Coronary artery (tissue), 2 donors: ENCODE measurements around the gene FUBP3.
"Not testable (repeated sequence)": the region's sequence is repeated elsewhere in the genome, so short reads cannot be mapped to it uniquely, and the experiment has no call there.

Experiments
- DNase-seq: peaks from one replicate; pipeline ENCODE4 v3.0.0-alpha.2; 2017; ENCODE audit warnings: low spot score
- H3K27ac ChIP-seq, 2 donors: fragments of 200-600 bp; sonication (generic); one replicate each; pipeline ENCODE4 v1.5.1; 2016 to 2019
- H3K4me3 ChIP-seq: fragments of 200-600 bp; sonication (generic); 2 replicates; pipeline ENCODE4 v1.5.1; 2016; ENCODE audit warnings: mild to moderate bottlenecking, moderate library complexity
- CTCF ChIP-seq: fragments of 200-600 bp; sonication (generic); IDR thresholded peaks from one replicate; pipeline ENCODE4 v1.5.1; 2019; ENCODE audit warnings: antibody characterized with exemption

The FUBP3 gene

DNA sequence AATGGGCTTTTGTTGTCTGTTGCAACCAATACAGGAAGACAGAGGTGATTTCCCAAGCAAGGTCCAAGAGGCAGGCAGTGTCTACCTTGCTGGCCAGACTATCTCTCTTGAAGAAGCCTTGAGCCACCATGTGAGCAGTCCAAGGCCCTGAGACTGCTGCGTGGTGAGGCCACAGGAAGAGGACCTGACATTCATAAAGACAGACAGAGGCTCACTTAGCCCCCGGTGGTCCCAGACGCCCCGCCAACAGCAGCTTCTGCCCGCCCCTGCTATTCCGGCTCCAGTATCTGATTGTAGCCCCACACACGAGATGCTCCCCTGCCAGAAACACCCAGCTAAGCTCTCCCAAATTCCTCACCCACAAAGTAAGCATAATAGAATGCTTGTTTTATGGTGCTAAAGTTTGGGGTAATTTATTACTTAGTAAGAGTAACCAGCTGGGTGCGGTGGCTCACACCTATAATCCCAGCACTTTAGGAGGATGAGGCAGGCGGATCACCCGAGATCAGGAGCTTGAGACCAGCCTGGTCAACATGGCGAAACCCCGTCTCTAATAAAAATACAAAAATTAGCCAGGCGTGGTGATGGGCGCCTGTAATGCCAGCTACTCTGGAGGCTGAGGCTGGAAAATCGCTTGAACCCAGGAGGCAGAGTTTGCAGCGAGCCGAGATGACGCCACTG, 22.8 kb upstream of the FUBP3 start:
- Histone ChIP-seq H3K27ac (no peak overlapping the region), H3K4me3 (no peak overlapping the region)
- TF ChIP-seq CTCF: no peak
- no peak for DNase-seq

GRCh38 chr9:130557077-130557468, 22.3 kb upstream of the FUBP3 start:
- no peak for DNase-seq
- no peak for TF ChIP-seq CTCF
- Histone ChIP-seq H3K27ac (no peak overlapping the region), H3K4me3 (no peak overlapping the region)

- H3K4me3 ChIP-seq: no peak overlapping the region
- DNase-seq: no peak
- no peak for TF ChIP-seq CTCF
- no peak overlapping the region for H3K27ac ChIP-seq
These were observed 18.3 kb upstream of the FUBP3 start for GRCh38 chr9:130561056-130561455.

DNA sequence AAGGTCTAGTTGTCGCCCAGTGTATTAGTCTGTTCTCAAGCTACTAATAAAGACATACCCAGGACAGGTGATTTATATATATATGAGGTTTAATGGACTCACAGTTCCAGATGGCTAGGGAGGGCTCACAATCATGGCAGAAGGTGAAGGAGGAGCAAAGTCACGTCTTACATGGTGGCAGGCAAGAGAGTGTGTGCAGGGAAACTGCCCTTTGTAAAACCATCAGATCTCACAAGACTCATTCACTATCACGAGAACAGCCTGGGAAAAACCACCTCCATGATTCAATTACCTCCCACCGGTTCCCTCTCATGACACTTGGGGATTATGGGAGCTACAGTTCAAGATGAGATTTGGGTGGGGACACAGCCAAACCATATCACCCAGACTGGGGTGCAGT, 16.9 kb upstream of the FUBP3 start:
- H3K27ac ChIP-seq, DNase-seq, H3K4me3 ChIP-seq: not testable (repeated sequence)

- DNase-seq: no peak
- Histone ChIP-seq H3K27ac (no peak overlapping the region), H3K4me3 (no peak overlapping the region)
- TF ChIP-seq CTCF: no peak
These were observed 15.6 kb upstream of the FUBP3 start for GRCh38 chr9:130563797-130564196.

DNA sequence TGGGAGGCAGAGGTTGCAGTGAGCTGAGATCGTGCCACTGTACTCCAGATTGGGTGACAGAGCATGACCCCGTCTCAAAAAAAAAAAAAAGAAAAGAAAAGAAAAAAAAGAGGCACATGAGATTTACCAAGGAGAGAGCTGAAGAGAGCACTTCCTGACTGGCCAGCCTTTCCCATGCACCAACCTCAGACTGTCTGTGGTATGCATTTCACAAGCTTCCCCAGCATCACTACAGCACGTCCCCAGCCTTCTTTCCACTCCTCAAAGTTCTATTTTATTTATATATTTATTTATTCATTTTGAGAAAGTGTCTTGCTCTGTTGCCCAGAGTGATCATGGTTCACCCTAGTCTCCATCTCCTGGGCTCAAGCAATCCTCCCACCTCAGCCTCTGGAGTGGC, 13.6 kb upstream of the FUBP3 start:
- no peak for TF ChIP-seq CTCF
- no peak for DNase-seq
- no peak overlapping the region for H3K27ac ChIP-seq
- H3K4me3 ChIP-seq: no peak overlapping the region

GRCh38 chr9:130570208-130570607, 9.2 kb upstream of the FUBP3 start:
- no peak for DNase-seq
- TF ChIP-seq CTCF: no peak
- H3K4me3 ChIP-seq: no peak overlapping the region
- no peak overlapping the region for H3K27ac ChIP-seq
